Activated naive CD8-positive, alpha-beta T cell treated with anti-CD3 and anti-CD28 coated beads, Interleukin-2, amount 10 ng/mL, durations not matched to agents 7 days and 5 days (primary cell): ENCODE results near the gene LCLAT1. TPM values are rescaled to one million over a fixed set of nuclear protein-coding genes. Genes with fewer than 3 reads are reported as not detected.
"Not testable (repeated sequence)": the region's sequence is repeated elsewhere in the genome, so short reads cannot be mapped to it uniquely, and the experiment has no call there.

Experiments used
- ATAC-seq: fragments of 150-1000 bp; cut with Tn5 transposase; one replicate; pipeline ENCODE4 v1.10.0; 2021; ENCODE audit warnings: low read depth, moderate library complexity
- POLR2A ChIA-PET: fragments of 350-600 bp; sonication (Branson Sonifier 250); formaldehyde crosslinking; loops from one replicate; lab custom pipeline; 2021; ENCODE audit warnings: antibody characterized with exemption; lab: Charles Lee
- DNase-seq: peaks from one replicate; pipeline ENCODE4 v3.0.0; 2021
- H3K27ac Mint-ChIP-seq: one replicate; pipeline ENCODE4 v1.8.0; 2022; ENCODE audit warnings: mild to moderate bottlenecking, mixed read lengths
- H3K27me3 Mint-ChIP-seq: one replicate; pipeline ENCODE4 v1.8.0; 2022; ENCODE audit warnings: mild to moderate bottlenecking, moderate library complexity, mixed read lengths
- H3K36me3 Mint-ChIP-seq: one replicate; pipeline ENCODE4 v1.8.0; 2021; ENCODE audit warnings: mild to moderate bottlenecking, mixed read lengths
- H3K4me1 Mint-ChIP-seq: one replicate; pipeline ENCODE4 v1.8.0; 2021; ENCODE audit warnings: mixed read lengths
- H3K4me3 Mint-ChIP-seq: one replicate; pipeline ENCODE4 v1.8.0; 2022; ENCODE audit warnings: mild to moderate bottlenecking, moderate library complexity, mixed read lengths
- H3K9me3 Mint-ChIP-seq: one replicate; pipeline ENCODE4 v1.8.0; 2021; ENCODE audit warnings: mixed read lengths
- total RNA-seq, 2 experiments: library from RNA; stranded (reverse); gene quantifications; one replicate each; pipeline ENCODE4 v1.2.3, GENCODE V29; 2021

The LCLAT1 gene
- total RNA-seq, 2 experiments from 2014 or later = 19.8 to 21.2 TPM

GRCh38 chr2:30626397-30626796, 179.4 kb downstream of the LCLAT1 start:
- peaks cover 3% of the 10 kb centered on the region for H3K9me3 Mint-ChIP-seq
- DNase-seq (no peak), ATAC-seq (no peak)
- H3K27ac Mint-ChIP-seq = no peak overlapping the region
- peaks cover 32% of the 10 kb centered on the region for H3K4me1 Mint-ChIP-seq
- no peaks in the 10 kb centered on the region for H3K27me3 Mint-ChIP-seq
- peaks cover 21% of the 10 kb centered on the region for H3K36me3 Mint-ChIP-seq
- POLR2A ChIA-PET = no interaction called here
- H3K4me3 Mint-ChIP-seq = no peak overlapping the region

- no peak overlapping the region for H3K27ac Mint-ChIP-seq
- H3K4me1 Mint-ChIP-seq = peaks cover 31% of the 10 kb centered on the region
- DNase-seq (no peak), ATAC-seq (no peak)
- H3K9me3 Mint-ChIP-seq = peaks cover 3% of the 10 kb centered on the region
- POLR2A ChIA-PET = no interaction called here
- no peaks in the 10 kb centered on the region for H3K27me3 Mint-ChIP-seq
- H3K4me3 Mint-ChIP-seq = no peak overlapping the region
- H3K36me3 Mint-ChIP-seq = peaks cover 20% of the 10 kb centered on the region
Observed at GRCh38 chr2:30627151-30627550, 180.1 kb downstream of the LCLAT1 start.

- Mint-ChIP-seq H3K27ac (no peak overlapping the region), H3K4me1 (peaks cover 25% of the 10 kb centered on the region), H3K27me3 (no peaks in the 10 kb centered on the region), H3K4me3 (no peak overlapping the region), H3K9me3 (peaks cover 2% of the 10 kb centered on the region), H3K36me3 (peaks cover 13% of the 10 kb centered on the region)
- POLR2A ChIA-PET = no interaction called here
- ATAC-seq (no peak), DNase-seq (no peak)
Observed at GRCh38 chr2:30628341-30628740, 181.3 kb downstream of the LCLAT1 start.

GRCh38 chr2:30629866-30630265, 182.8 kb downstream of the LCLAT1 start:
- Mint-ChIP-seq H3K27ac (no peak overlapping the region), H3K4me1 (peaks cover 21% of the 10 kb centered on the region), H3K4me3 (no peak overlapping the region), H3K9me3 (peaks cover 2% of the 10 kb centered on the region), H3K27me3 (no peaks in the 10 kb centered on the region), H3K36me3 (peaks cover 4% of the 10 kb centered on the region)
- POLR2A ChIA-PET = no interaction called here
- DNase-seq = no peak
- ATAC-seq = no peak

GRCh38 chr2:30631051-30631671, 184.1 kb downstream of the LCLAT1 start:
- DNase-seq (no peak), ATAC-seq (peak; percentile 73)
- H3K27ac Mint-ChIP-seq = no peak overlapping the region
- POLR2A ChIA-PET = no interaction called here
- H3K4me3 Mint-ChIP-seq = no peak overlapping the region
- H3K4me1 Mint-ChIP-seq = peaks cover 14% of the 10 kb centered on the region
- H3K9me3 Mint-ChIP-seq = peaks cover 2% of the 10 kb centered on the region
- H3K36me3 Mint-ChIP-seq = peaks cover 4% of the 10 kb centered on the region
- H3K27me3 Mint-ChIP-seq = no peaks in the 10 kb centered on the region

DNA sequence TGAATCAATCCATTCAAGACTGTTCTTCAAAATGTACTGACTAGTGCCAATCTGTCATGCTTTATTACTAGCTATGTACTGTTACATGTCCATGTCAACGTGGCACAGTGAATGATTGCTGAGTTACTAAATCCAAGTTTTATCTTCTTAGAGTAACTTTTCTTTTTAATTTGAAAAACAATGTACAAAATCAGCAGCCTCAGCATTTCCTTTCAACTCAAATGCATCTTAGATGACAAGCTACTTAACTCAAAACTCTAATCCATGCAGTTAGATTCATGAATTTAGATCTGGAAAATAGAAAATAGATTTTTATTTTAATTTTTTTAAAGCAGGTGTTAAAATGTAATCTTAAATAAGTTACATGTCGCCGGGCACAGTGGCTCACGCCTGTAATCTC, 186.0 kb downstream of the LCLAT1 start:
- POLR2A ChIA-PET = no interaction called here

GRCh38 chr2:30636311-30636710, 189.3 kb downstream of the LCLAT1 start:
- H3K36me3 Mint-ChIP-seq = peaks cover 5% of the 10 kb centered on the region
- H3K27me3 Mint-ChIP-seq = no peaks in the 10 kb centered on the region
- H3K9me3 Mint-ChIP-seq = no peaks in the 10 kb centered on the region
- ATAC-seq = no peak
- H3K4me1 Mint-ChIP-seq = peaks cover 1% of the 10 kb centered on the region
- H3K4me3 Mint-ChIP-seq = no peak overlapping the region
- POLR2A ChIA-PET = no interaction called here
- no peak for DNase-seq
- no peak overlapping the region for H3K27ac Mint-ChIP-seq

More for the DNA sequence above, 186.0 kb downstream of the LCLAT1 start:
- no peak overlapping the region for H3K4me3 Mint-ChIP-seq
- H3K27me3 Mint-ChIP-seq = no peaks in the 10 kb centered on the region
- H3K9me3 Mint-ChIP-seq = no peaks in the 10 kb centered on the region
- no peak for DNase-seq
- H3K4me1 Mint-ChIP-seq = peaks cover 9% of the 10 kb centered on the region
- no peak overlapping the region for H3K27ac Mint-ChIP-seq
- H3K36me3 Mint-ChIP-seq = peaks cover 2% of the 10 kb centered on the region
- ATAC-seq = no peak

GRCh38 chr2:30639836-30640235, 192.8 kb downstream of the LCLAT1 start:
- no peak overlapping the region for H3K4me3 Mint-ChIP-seq
- H3K27ac Mint-ChIP-seq = no peak overlapping the region
- H3K4me1 Mint-ChIP-seq = no peaks in the 10 kb centered on the region
- POLR2A ChIA-PET = no interaction called here
- H3K27me3 Mint-ChIP-seq = no peaks in the 10 kb centered on the region
- H3K36me3 Mint-ChIP-seq = peaks cover 5% of the 10 kb centered on the region
- no peaks in the 10 kb centered on the region for H3K9me3 Mint-ChIP-seq
- no peak for ATAC-seq
- DNase-seq = no peak

DNA sequence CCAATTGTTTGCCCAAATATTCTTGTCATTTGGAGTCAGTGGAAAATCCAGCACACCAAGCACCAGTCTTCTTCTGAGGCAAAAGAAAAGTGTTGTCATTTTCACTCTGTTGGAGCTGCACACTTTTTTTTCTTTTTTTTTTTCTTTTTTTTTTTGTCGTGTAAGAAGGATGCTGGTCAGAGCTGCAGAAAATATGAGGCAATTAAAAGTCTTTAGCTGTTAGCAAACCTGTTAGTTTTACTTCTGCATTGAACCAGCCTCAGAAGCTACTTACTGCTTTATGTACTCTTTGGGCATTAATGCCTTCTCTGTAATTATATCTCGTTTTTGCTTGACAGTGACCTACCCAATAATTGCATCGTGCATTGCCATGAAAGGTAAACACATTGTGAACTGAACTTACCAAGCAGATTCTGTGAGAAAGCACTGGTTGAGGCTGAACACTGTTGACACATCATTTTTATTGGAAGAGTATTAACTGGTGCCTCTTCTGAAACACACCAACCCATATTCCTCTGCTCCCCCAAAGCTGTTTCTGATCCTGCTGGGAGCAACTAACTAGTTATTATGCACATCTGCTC, 194.8 kb downstream of the LCLAT1 start:
- Mint-ChIP-seq H3K9me3 (no peaks in the 10 kb centered on the region), H3K4me3 (no peak overlapping the region), H3K36me3 (peaks cover 3% of the 10 kb centered on the region), H3K4me1 (no peaks in the 10 kb centered on the region), H3K27me3 (no peaks in the 10 kb centered on the region), H3K27ac (no peak overlapping the region)
- ATAC-seq (no peak), DNase-seq (no peak)
- POLR2A ChIA-PET = interaction anchor here (0.6 kb wide), 1 partner anchor 12 kb away, joined by 3 read pairs; no protein-coding TSS in a partner anchor

DNA sequence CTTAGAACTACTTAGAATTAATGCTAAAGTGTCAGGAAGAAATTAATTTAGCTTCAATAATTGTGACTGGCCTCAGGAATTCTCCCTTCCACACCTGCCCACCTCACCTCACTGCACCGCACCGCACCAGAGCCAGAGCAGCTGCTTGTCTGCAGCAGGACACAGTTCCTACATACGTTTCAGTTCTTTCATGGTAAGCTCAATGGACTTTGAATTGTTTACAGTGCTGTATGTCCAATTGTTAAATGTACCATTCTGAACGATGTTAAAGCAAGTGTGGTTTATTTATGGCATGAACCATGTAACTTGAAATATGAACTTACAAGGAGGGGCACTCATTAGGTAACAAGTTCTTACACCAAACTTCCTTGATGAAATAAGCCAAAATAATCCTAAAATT, 196.0 kb downstream of the LCLAT1 start:
- DNase-seq, H3K4me3 Mint-ChIP-seq, ATAC-seq, POLR2A ChIA-PET, H3K4me1 Mint-ChIP-seq, H3K36me3 Mint-ChIP-seq, H3K9me3 Mint-ChIP-seq, H3K27me3 Mint-ChIP-seq, H3K27ac Mint-ChIP-seq: not testable (repeated sequence)

DNA sequence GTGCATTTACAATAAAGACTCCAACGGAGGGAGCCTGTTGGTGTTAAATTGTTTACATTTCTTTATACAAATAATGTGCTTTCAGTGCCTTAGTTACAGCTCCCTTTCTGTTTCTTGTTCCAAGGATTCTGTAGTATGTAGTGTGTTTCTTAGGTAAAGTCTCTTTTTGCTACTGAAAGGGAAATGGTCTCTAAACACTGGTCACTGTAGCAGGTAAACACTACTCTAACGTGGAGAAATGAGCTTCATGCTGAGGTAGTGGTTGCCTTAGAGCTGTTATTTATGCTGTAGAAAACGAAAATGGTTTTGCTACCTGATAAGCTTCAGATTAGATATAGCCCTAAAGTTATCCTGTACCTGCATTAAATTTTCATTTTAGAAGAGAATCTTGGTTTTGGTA, 196.6 kb downstream of the LCLAT1 start:
- no peak for DNase-seq
- POLR2A ChIA-PET = no interaction called here
- Mint-ChIP-seq H3K9me3 (no peaks in the 10 kb centered on the region), H3K27me3 (no peaks in the 10 kb centered on the region), H3K4me3 (no peak overlapping the region), H3K27ac (no peak overlapping the region), H3K36me3 (peaks cover 3% of the 10 kb centered on the region), H3K4me1 (no peaks in the 10 kb centered on the region)
- no peak for ATAC-seq

- Mint-ChIP-seq H3K9me3 (no peaks in the 10 kb centered on the region), H3K27me3 (no peaks in the 10 kb centered on the region), H3K36me3 (no peaks in the 10 kb centered on the region), H3K4me1 (no peaks in the 10 kb centered on the region), H3K4me3 (no peak overlapping the region), H3K27ac (no peak overlapping the region)
- POLR2A ChIA-PET = no interaction called here
- DNase-seq (no peak), ATAC-seq (no peak)
Observed at GRCh38 chr2:30645081-30645744, 198.2 kb downstream of the LCLAT1 start.

DNA sequence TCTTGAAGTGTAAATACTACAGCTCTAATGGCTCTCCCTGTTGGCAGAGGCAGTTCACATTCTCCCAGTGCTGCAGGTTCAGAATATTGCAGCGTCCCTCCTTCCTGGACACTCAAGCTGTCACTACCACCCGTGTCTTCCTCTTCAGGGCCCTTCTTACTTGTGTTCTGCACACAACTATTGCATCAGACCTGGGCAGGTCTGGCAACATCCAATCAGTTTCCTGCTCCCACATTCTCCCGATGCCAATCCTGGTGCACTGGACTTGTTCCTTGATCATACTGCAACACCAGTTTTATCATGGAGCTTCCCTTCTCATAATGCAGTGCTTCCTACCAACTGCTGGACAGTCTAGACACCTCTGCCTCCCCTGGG, 198.7 kb downstream of the LCLAT1 start:
- POLR2A ChIA-PET = no interaction called here
- H3K36me3 Mint-ChIP-seq = no peaks in the 10 kb centered on the region
- no peak for ATAC-seq
- no peak overlapping the region for H3K27ac Mint-ChIP-seq
- no peak for DNase-seq
- no peaks in the 10 kb centered on the region for H3K27me3 Mint-ChIP-seq
- H3K4me3 Mint-ChIP-seq = no peak overlapping the region
- H3K9me3 Mint-ChIP-seq = no peaks in the 10 kb centered on the region
- H3K4me1 Mint-ChIP-seq = no peaks in the 10 kb centered on the region
